ENCODE data around the gene KIF18B. TPM values are rescaled to one million over a fixed set of nuclear protein-coding genes. Genes with fewer than 3 reads are reported as not detected.

Gene KIF18B
- polyA plus RNA-seq, 1 donor from 2014 or later: not detected

DNA sequence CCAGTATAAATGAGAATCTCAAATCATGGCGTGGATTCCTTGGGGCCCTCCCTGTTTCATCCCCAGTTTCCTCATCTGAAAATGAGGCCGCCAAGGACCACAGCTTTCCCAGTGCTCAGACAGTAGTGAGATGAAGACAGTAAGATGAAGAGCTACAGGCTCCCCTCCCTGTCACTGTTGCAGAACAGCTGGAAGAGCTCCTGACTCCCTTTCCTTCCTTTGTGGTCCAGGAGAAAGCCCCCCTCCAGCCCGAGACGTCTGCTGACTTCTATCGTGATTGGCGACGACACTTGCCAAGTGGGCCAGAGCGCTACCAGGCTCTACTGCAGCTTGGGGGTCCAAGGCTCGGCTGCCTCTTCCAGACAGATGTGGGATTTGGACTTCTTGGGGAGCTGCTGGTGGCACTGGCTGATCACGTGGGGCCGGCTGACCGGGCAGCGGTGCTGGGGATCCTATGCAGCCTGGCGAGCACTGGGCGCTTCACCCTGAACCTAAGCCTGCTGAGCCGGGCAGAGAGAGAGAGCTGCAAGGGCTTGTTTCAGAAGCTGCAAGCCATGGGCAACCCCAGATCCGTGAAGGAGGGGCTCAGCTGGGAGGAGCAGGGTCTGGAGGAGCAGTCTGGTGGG, 45.3 kb downstream of the KIF18B start:
- Mint-ChIP-seq H3K36me3 (peaks cover 4% of the 10 kb centered on the region), H3K9me3 (peaks cover 0 to 2% (median 0%) of the 10 kb centered on the region in 3 donors), H3K4me1 (peaks cover 12 to 18% (median 12%) of the 10 kb centered on the region in 3 donors), H3K4me3 (peak overlapping the region in 2 of 4 donors; percentile 36 to 99), H3K27me3 (peaks cover 10% of the 10 kb centered on the region), H3K27ac (peak overlapping the region in 1 of 3 donors; percentile 100)

- H3K36me3 Mint-ChIP-seq: peaks cover 4% of the 10 kb centered on the region
- H3K4me3 Mint-ChIP-seq: peak overlapping the region in 2 of 4 donors; percentile 15 to 99
These were observed 46.1 kb downstream of the KIF18B start for GRCh38 chr17:44901411-44901921.

DNA sequence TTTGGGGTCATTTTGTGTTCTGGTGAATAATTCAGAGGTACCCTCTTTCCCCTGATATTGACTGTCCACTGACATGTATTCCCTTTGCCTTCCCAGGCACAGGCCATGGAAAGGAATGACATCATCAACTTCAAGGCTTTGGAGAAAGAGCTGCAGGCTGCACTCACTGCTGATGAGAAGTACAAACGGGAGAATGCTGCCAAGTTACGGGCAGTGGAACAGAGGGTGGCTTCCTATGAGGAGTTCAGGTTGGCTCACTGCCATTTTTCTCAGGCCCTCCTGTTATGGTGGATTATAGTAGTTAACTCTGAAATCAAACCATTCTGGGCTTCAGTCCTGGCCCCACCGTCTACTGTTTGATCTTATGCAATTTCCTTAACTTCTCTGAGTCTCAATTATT, 46.7 kb downstream of the KIF18B start:
- Mint-ChIP-seq H3K27me3 (peaks cover under 1% of the 10 kb centered on the region), H3K36me3 (peaks cover 3% of the 10 kb centered on the region), H3K4me3 (peak overlapping the region in 1 of 4 donors; percentile 99), H3K9me3 (peaks cover 0 to 2% (median 0%) of the 10 kb centered on the region in 3 donors), H3K4me1 (peaks cover 12 to 19% (median 15%) of the 10 kb centered on the region in 3 donors), H3K27ac (peak overlapping the region in 1 of 3 donors; percentile 100)

More at GRCh38 chr17:44901411-44901921, 46.1 kb downstream of the KIF18B start:
- peaks cover 6% of the 10 kb centered on the region for H3K27me3 Mint-ChIP-seq
- H3K27ac Mint-ChIP-seq: peak overlapping the region in 1 of 3 donors; percentile 100
- peaks cover 0 to 2% (median 0%) of the 10 kb centered on the region in 3 donors for H3K9me3 Mint-ChIP-seq
- H3K4me1 Mint-ChIP-seq: peaks cover 12 to 18% (median 12%) of the 10 kb centered on the region in 3 donors

DNA sequence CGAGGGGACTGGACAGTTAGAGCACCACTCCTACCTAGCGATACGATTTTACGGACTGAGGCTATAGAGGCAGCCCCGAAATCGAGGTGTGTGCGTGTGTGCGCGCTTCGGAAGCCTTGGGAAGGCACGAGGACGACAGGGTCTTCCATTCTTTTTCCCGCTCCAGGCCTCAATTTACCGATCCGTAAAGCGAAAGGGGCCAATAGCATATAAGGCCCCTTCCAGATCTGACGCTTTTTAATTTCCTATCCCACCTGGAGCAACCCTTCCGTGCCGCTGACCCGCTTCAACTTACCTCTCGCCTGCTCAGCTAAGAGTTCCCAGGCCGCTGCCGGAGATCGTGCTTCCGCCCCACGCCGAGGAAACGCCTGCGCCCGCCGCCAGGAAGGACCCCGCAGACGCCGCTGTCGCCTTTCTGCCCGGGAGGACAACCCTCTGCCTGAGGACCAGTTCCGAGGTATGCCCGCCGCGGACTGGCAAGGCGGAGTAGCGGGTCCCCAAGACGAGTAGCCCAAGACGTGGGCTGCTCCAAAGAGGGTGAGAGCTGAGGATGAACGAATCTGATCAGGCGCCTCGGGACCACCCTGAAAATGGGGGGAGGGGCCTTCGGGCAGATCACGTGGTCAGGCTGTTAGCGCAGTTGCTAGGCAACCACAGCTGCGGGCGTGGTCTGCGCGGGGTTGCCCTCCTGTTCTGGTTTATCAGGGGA, 48.3 kb downstream of the KIF18B start, which contains the start of gene EFTUD2:
Gene EFTUD2, minus strand, starts transcription at position 372 of the 709 bp plus-strand sequence. CDS start 4,924 bp downstream, outside the sequence.
- Mint-ChIP-seq H3K36me3 (peaks cover 3% of the 10 kb centered on the region), H3K9me3 (peaks cover 0 to 2% (median 0%) of the 10 kb centered on the region in 3 donors), H3K4me3 (peak within 1 kb of the TSS; percentile 94 to 99 (median 98)), H3K27ac (peak within 1 kb of the TSS; percentile 100), H3K4me1 (peaks cover 12 to 23% (median 19%) of the 10 kb centered on the region in 3 donors), H3K27me3 (no peaks in the 10 kb centered on the region)

- Mint-ChIP-seq H3K36me3 (peaks cover 3% of the 10 kb centered on the region), H3K27me3 (no peaks in the 10 kb centered on the region)
These were observed 48.9 kb downstream of the KIF18B start for GRCh38 chr17:44898768-44899073.

DNA sequence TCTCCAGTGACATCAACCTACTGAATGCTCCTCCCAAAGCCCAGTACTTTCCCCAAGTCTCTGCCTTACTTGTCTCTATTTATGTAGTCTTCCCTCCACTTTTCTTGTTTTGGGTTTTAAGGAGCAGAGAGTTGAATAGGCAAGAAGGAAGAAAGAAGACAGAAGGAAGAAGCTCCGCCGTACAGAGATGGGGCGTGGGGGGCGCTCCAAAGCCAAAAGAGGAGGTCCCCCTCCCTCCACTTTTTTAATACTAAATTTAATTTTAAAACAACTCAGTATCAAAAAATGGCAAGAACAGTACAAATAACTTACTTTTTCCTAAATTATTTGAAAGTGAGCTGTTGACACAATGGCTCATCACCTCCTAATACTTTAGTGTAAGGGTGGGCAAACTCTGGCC, 52.9 kb downstream of the KIF18B start:
- H3K4me3 Mint-ChIP-seq: no peak overlapping the region
- no peak overlapping the region for H3K27ac Mint-ChIP-seq
- no peaks in the 10 kb centered on the region for H3K9me3 Mint-ChIP-seq
- peaks cover 16 to 23% (median 22%) of the 10 kb centered on the region in 3 donors for H3K4me1 Mint-ChIP-seq
- H3K36me3 Mint-ChIP-seq: peaks cover 3% of the 10 kb centered on the region
- H3K27me3 Mint-ChIP-seq: no peaks in the 10 kb centered on the region

More at GRCh38 chr17:44898768-44899073, 48.9 kb downstream of the KIF18B start:
- H3K9me3 Mint-ChIP-seq: peaks cover 0 to 2% (median 0%) of the 10 kb centered on the region in 3 donors
- H3K4me1 Mint-ChIP-seq: peaks cover 12 to 23% (median 19%) of the 10 kb centered on the region in 3 donors
- H3K27ac Mint-ChIP-seq: peak overlapping the region; percentile 100
- peak overlapping the region; percentile 94 to 99 (median 98) for H3K4me3 Mint-ChIP-seq

GRCh38 chr17:44892250-44892649, 55.3 kb downstream of the KIF18B start:
- no peaks in the 10 kb centered on the region for H3K27me3 Mint-ChIP-seq
- no peak overlapping the region for H3K27ac Mint-ChIP-seq
- H3K4me3 Mint-ChIP-seq: no peak overlapping the region
- H3K36me3 Mint-ChIP-seq: no peaks in the 10 kb centered on the region
- H3K9me3 Mint-ChIP-seq: no peaks in the 10 kb centered on the region
- H3K4me1 Mint-ChIP-seq: peaks cover 7 to 15% (median 11%) of the 10 kb centered on the region in 3 donors

DNA sequence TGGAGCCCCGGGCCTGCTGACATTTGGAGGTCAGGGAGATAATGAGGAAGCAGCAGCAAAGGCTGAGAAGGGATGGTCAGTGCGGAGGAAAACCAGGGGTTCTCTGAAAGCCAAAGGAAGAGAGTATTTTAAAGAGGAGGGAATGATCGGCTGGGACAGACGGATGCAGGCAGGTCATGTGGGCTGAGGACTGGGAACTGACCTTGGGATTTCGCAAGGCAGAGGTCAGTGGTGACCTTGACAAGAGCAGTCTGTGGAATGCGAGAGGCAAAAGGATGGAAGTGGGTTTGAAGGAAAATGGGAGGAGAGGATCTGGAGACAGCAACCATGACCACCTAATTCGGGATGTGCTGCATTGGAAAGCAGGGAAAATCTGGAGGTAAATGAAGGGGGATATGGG, 58.6 kb downstream of the KIF18B start:
- peaks cover 6 to 10% (median 8%) of the 10 kb centered on the region in 3 donors for H3K4me1 Mint-ChIP-seq
- no peak overlapping the region for H3K27ac Mint-ChIP-seq
- no peaks in the 10 kb centered on the region for H3K9me3 Mint-ChIP-seq
- H3K36me3 Mint-ChIP-seq: peaks cover 2% of the 10 kb centered on the region
- no peaks in the 10 kb centered on the region for H3K27me3 Mint-ChIP-seq
- no peak overlapping the region for H3K4me3 Mint-ChIP-seq

GRCh38 chr17:44887971-44888954, 59.3 kb downstream of the KIF18B start:
- peaks cover 2% of the 10 kb centered on the region for H3K36me3 Mint-ChIP-seq
- H3K4me1 Mint-ChIP-seq: peaks cover 4 to 10% (median 5%) of the 10 kb centered on the region in 3 donors
- no peaks in the 10 kb centered on the region for H3K27me3 Mint-ChIP-seq
- H3K27ac Mint-ChIP-seq: no peak overlapping the region
- no peak overlapping the region for H3K4me3 Mint-ChIP-seq
- no peaks in the 10 kb centered on the region for H3K9me3 Mint-ChIP-seq

DNA sequence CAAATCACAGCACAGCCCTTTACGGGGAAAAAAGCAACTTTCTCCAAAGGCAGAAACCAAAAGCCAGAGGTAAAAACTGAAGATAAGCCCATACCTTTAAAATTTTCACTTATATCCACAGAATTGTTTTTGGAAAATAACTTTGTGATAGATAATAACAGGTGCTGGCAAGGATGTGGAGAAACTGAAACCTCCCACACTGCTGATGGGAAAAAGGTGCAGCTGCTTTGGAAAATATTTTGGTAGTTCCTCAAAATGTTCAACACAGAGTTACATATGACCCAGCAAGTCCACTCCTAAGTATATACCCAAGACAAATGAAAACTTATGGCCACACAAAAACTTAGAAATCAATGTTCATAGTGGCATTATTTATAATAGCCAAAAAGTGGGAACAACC, 60.6 kb downstream of the KIF18B start:
- peaks cover 4 to 10% (median 5%) of the 10 kb centered on the region in 3 donors for H3K4me1 Mint-ChIP-seq
- no peak overlapping the region for H3K27ac Mint-ChIP-seq
- no peak overlapping the region for H3K4me3 Mint-ChIP-seq
- peaks cover 2% of the 10 kb centered on the region for H3K36me3 Mint-ChIP-seq
- H3K27me3 Mint-ChIP-seq: no peaks in the 10 kb centered on the region
- no peaks in the 10 kb centered on the region for H3K9me3 Mint-ChIP-seq

- Mint-ChIP-seq H3K4me3 (no peak overlapping the region), H3K4me1 (peaks cover 0 to 4% (median 0%) of the 10 kb centered on the region in 3 donors), H3K36me3 (peaks cover 2% of the 10 kb centered on the region), H3K27ac (peak overlapping the region in 1 of 3 donors; percentile 27), H3K9me3 (no peaks in the 10 kb centered on the region), H3K27me3 (no peaks in the 10 kb centered on the region)
These were observed 62.6 kb downstream of the KIF18B start for GRCh38 chr17:44884941-44885340.

GRCh38 chr17:44881145-44881544, 66.4 kb downstream of the KIF18B start:
- H3K4me3 Mint-ChIP-seq: no peak overlapping the region
- no peaks in the 10 kb centered on the region for H3K9me3 Mint-ChIP-seq
- no peaks in the 10 kb centered on the region for H3K4me1 Mint-ChIP-seq
- no peak overlapping the region for H3K27ac Mint-ChIP-seq
- no peaks in the 10 kb centered on the region for H3K27me3 Mint-ChIP-seq
- H3K36me3 Mint-ChIP-seq: peaks cover 5% of the 10 kb centered on the region

DNA sequence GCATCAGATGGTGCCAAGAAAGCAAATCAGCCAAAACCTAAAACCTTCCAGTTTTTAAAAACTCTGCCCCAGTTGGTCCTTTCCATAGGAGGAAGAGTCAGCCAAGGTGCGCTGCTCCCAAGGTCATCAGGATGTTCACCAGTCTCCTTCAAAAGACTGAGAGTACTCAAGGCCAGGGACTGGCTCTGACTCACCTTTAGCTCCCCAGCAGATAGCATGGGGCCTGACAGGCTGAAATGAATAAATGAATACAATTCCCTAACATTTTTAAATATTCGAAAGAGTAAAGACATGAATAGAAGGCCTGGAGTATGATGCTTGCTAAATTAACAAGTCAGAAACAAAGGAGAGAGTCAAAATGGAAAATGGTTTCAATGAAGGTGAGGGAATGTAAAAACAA, 67.5 kb downstream of the KIF18B start:
- Mint-ChIP-seq H3K27ac (no peak overlapping the region), H3K27me3 (no peaks in the 10 kb centered on the region), H3K4me3 (no peak overlapping the region), H3K9me3 (no peaks in the 10 kb centered on the region), H3K4me1 (no peaks in the 10 kb centered on the region), H3K36me3 (peaks cover 2% of the 10 kb centered on the region)

- no peaks in the 10 kb centered on the region for H3K4me1 Mint-ChIP-seq
- no peaks in the 10 kb centered on the region for H3K27me3 Mint-ChIP-seq
- no peaks in the 10 kb centered on the region for H3K9me3 Mint-ChIP-seq
- H3K27ac Mint-ChIP-seq: no peak overlapping the region
- peaks cover 2% of the 10 kb centered on the region for H3K36me3 Mint-ChIP-seq
- H3K4me3 Mint-ChIP-seq: no peak overlapping the region
These were observed 68.2 kb downstream of the KIF18B start for GRCh38 chr17:44879376-44879775.

Data from IgD-negative memory B cell (primary cell).